ENCODE measurements around the gene TMEM196.

DNA sequence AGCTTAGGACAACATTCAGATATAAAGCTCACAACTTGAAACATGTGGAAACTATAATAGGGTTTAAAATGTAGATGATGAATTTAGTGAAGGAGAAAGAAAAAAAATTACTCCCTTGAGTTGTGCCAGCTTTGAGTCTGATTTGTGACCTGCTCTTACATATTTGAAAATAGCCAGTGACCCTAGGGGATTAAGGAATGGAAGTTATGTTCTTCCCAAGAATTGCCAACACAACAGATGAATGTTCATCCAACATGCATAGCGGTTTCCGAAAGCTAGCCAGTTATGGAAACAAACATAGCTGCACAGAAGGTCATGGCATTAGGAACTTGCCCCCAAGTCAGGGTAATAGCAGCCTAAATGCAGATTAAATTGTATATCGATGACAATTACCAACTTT is 10.8 kb downstream of the TMEM196 start:
- TF ChIP-seq CTCF (IDR thresholded peaks at IDR 0.05) (no peak), POLR2A (IDR thresholded peaks at IDR 0.05) (no peak)

Data from stomach (tissue), 4 donors.